ENCODE measurements around the gene ADA. TPM values are rescaled to one million over a fixed set of nuclear protein-coding genes. Genes with fewer than 3 reads are reported as not detected.

ADA gene
- total RNA-seq, 6 donors from 2014 or later, result 5.0 to 9.4 (median 7.2) TPM

GRCh38 chr20:44599715-44600114, 51.8 kb downstream of the ADA start:
- no peak for TF ChIP-seq POLR2A (IDR thresholded peaks at IDR 0.05)
- no peak for TF ChIP-seq CTCF (IDR thresholded peaks at IDR 0.05)
- TF ChIP-seq EP300 (IDR thresholded peaks at IDR 0.05), result no peak
- no peak for TF ChIP-seq POLR2AphosphoS5 (IDR thresholded peaks at IDR 0.05)
- Histone ChIP-seq H3K4me3 (no peak overlapping the region), H3K9me3 (no peaks in the 10 kb centered on the region), H3K4me1 (peaks cover 69 to 94% (median 75%) of the 10 kb centered on the region in 4 donors), H3K27me3 (no peaks in the 10 kb centered on the region), H3K36me3 (peaks cover 0 to 4% (median 0%) of the 10 kb centered on the region in 4 donors), H3K27ac (peak overlapping the region; percentile 67 to 85 (median 80))
- ATAC-seq (ENCODE audit: low FRiP score in 2 of 2) (no peak), DNase-seq (no peak)
- WGBS, 2 donors, result 0 to 33% methylated on average over 1 of the region's 1 CpG

GRCh38 chr20:44598423-44599305, 52.8 kb downstream of the ADA start:
- TF ChIP-seq EP300 (IDR thresholded peaks at IDR 0.05) (peak in 3 of 4 donors; percentile 43 to 70 (median 61)), POLR2A (IDR thresholded peaks at IDR 0.05) (no peak), CTCF (IDR thresholded peaks at IDR 0.05) (peak in 1 of 6 experiments; percentile 8), POLR2AphosphoS5 (IDR thresholded peaks at IDR 0.05) (peak; percentile 45 to 61)
- Histone ChIP-seq H3K9me3 (no peaks in the 10 kb centered on the region), H3K27ac (peak overlapping the region; percentile 67 to 85 (median 80)), H3K27me3 (no peaks in the 10 kb centered on the region), H3K36me3 (peaks cover 0 to 4% (median 0%) of the 10 kb centered on the region in 4 donors), H3K4me1 (peaks cover 75 to 98% (median 84%) of the 10 kb centered on the region in 4 donors), H3K4me3 (peak overlapping the region in 2 of 4 donors; percentile 9 to 19)
- ATAC-seq (ENCODE audit: low FRiP score in 2 of 2), result peak in 1 of 2 donors; percentile 45
- WGBS, 2 donors, result 35 to 67% methylated on average over 1 to 4 of the region's 4 CpGs
- peak in 1 of 2 donors; percentile 42 for DNase-seq

- TF ChIP-seq EP300 (IDR thresholded peaks at IDR 0.05), result no peak
- no peak for TF ChIP-seq POLR2AphosphoS5 (IDR thresholded peaks at IDR 0.05)
- no peak for TF ChIP-seq POLR2A (IDR thresholded peaks at IDR 0.05)
- no peak for TF ChIP-seq CTCF (IDR thresholded peaks at IDR 0.05)
- Histone ChIP-seq H3K4me1 (peaks cover 77 to 90% (median 83%) of the 10 kb centered on the region in 4 donors), H3K27ac (peak overlapping the region; percentile 67 to 85 (median 80)), H3K9me3 (no peaks in the 10 kb centered on the region), H3K36me3 (peaks cover 0 to 4% (median 0%) of the 10 kb centered on the region in 4 donors), H3K27me3 (no peaks in the 10 kb centered on the region), H3K4me3 (no peak overlapping the region)
- WGBS, 2 donors, result 35 to 40% methylated on average over 2 to 4 of the region's 4 CpGs
- DNase-seq (peak in 1 of 2 donors; percentile 18), ATAC-seq (ENCODE audit: low FRiP score in 2 of 2) (peak in 1 of 2 donors; percentile 10)
Measured at GRCh38 chr20:44597930-44598329, 53.6 kb downstream of the ADA start.

- WGBS, 2 donors, result 56 to 65% methylated on average over 1 to 4 of the region's 4 CpGs
- H3K9me3 ChIP-seq, result no peaks in the 10 kb centered on the region
- peak overlapping the region; percentile 67 to 85 (median 80) for H3K27ac ChIP-seq
- peaks cover 76 to 86% (median 80%) of the 10 kb centered on the region in 4 donors for H3K4me1 ChIP-seq
- DNase-seq, result peak in 1 of 2 donors; percentile 18
- no peak overlapping the region for H3K4me3 ChIP-seq
- H3K36me3 ChIP-seq, result peaks cover 0 to 4% (median 0%) of the 10 kb centered on the region in 4 donors
- H3K27me3 ChIP-seq, result no peaks in the 10 kb centered on the region
- no peak for ATAC-seq (ENCODE audit: low FRiP score in 2 of 2)
- TF ChIP-seq POLR2A (IDR thresholded peaks at IDR 0.05) (no peak), POLR2AphosphoS5 (IDR thresholded peaks at IDR 0.05) (no peak), EP300 (IDR thresholded peaks at IDR 0.05) (no peak), CTCF (IDR thresholded peaks at IDR 0.05) (no peak)
Measured at GRCh38 chr20:44597516-44597915, 54.0 kb downstream of the ADA start.
